Uterus (tissue), 2 donors: ENCODE results near the gene CHTOP.

Experiments
- CTCF ChIP-seq, 4 experiments: fragments of 200-600 bp in 2 of 4; fragments of 450-650 bp in 2 of 4; sonication (generic) in 2 of 4; IDR thresholded peaks; one replicate each; pipeline ENCODE4 v1.5.1; 2016 to 2019; ENCODE audit warnings: antibody characterized with exemption in 4 of 4, mild to moderate bottlenecking in 2 of 4, moderate library complexity in 1 of 4
- POLR2A ChIP-seq, 2 donors: fragments of 450-650 bp; IDR thresholded peaks; one replicate each; pipeline ENCODE4 v1.6.1; 2016; ENCODE audit warnings: antibody characterized with exemption in 2 of 2, mild to moderate bottlenecking in 1 of 2, moderate library complexity in 1 of 2

- TF ChIP-seq CTCF (IDR thresholded peaks at IDR 0.05), result no peak
- TF ChIP-seq POLR2A (IDR thresholded peaks at IDR 0.05), result no peak
These were observed 41.1 kb upstream of the CHTOP start for GRCh38 chr1:153592748-153593147.
